ENCODE results near the gene KRTAP5-1. TPM values are rescaled to one million over a fixed set of nuclear protein-coding genes. Genes with fewer than 3 reads are reported as not detected.

Gene KRTAP5-1
- total RNA-seq, 4 donors from 2014 or later = not detected

- TF ChIP-seq, protein P1, sequence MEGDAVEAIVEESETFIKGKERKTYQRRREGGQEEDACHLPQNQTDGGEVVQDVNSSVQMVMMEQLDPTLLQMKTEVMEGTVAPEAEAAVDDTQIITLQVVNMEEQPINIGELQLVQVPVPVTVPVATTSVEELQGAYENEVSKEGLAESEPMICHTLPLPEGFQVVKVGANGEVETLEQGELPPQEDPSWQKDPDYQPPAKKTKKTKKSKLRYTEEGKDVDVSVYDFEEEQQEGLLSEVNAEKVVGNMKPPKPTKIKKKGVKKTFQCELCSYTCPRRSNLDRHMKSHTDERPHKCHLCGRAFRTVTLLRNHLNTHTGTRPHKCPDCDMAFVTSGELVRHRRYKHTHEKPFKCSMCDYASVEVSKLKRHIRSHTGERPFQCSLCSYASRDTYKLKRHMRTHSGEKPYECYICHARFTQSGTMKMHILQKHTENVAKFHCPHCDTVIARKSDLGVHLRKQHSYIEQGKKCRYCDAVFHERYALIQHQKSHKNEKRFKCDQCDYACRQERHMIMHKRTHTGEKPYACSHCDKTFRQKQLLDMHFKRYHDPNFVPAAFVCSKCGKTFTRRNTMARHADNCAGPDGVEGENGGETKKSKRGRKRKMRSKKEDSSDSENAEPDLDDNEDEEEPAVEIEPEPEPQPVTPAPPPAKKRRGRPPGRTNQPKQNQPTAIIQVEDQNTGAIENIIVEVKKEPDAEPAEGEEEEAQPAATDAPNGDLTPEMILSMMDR (IDR thresholded peaks at IDR 0.05; ENCODE audit: low read depth) = no peak
Observed at GRCh38 chr11:1608363-1608762, 23.3 kb upstream of the KRTAP5-1 start, which contains the start of gene KRTAP5-3. Gene KRTAP5-3 (minus strand): TSS chr11:1608463. CDS start chr11:1608385, 78 bp downstream.

- TF ChIP-seq, protein P1 (IDR thresholded peaks at IDR 0.05; ENCODE audit: low read depth) = no peak
Observed at GRCh38 chr11:1604711-1605110, 19.6 kb upstream of the KRTAP5-1 start.

- TF ChIP-seq, protein P1 (IDR thresholded peaks at IDR 0.05; ENCODE audit: low read depth) = no peak
Observed at GRCh38 chr11:1604181-1604580, 19.1 kb upstream of the KRTAP5-1 start.

GRCh38 chr11:1603629-1604028, 18.5 kb upstream of the KRTAP5-1 start:
- TF ChIP-seq, protein P1 (IDR thresholded peaks at IDR 0.05; ENCODE audit: low read depth) = no peak

DNA sequence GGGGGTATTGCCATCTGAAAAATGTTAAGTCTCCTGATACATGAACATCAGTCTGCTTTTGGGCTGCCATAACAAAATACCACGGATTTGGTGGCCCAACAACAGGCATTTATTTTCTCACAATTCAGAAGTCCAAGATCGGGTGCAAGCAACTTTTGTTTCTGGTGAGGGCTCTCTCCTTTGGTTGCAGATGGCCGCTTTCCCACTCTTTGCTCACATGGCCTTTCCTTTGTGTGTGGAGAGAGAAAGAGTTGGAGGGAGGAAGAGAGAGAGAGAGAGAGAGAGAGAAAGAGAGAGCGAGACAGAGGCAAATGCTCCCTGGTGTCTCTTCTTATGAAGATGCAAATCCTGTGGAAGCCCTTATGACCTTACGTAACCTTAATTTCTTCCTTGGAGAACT, 15.5 kb upstream of the KRTAP5-1 start:
- TF ChIP-seq, protein P1 (IDR thresholded peaks at IDR 0.05; ENCODE audit: low read depth) = no peak

DNA sequence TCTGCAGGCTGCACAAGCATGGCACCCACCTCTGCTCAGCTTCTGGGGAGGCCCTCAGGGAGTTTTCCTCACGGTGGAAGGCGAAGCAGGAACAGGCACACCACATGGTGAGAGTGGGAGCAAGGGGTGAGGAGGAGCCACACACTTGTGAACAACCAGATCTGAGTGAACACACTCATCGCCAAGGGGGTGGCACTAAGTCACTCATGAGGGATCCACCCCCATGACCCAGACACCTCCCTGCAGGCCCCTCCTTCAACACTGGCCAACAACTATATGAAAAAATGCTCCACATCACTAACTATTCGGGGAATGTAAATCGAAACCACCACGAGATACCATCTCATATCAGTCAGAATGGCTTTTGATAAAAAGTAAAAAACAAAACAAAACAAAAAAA, 13.7 kb upstream of the KRTAP5-1 start:
- TF ChIP-seq, protein P1 (IDR thresholded peaks at IDR 0.05; ENCODE audit: low read depth) = no peak

DNA sequence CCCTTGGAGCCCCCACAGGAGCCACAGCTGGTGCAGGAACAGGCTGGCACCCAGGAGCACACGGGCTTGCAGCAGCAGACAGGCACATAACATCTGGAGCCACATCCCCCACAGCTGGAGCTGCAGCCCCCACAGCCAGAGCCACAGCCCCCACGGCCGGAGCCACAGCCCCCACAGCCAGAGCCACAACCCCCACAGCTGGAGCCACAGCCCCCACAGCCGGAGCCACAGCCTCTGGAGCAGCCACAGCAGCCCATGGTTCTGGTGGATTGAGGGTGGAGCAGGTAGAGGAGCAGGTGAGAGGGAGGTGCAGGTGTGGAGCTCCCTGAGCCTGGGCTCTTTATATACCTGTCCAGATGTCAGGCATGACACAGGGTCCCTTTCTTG, 12.9 kb upstream of the KRTAP5-1 start, which contains the start of gene KRTAP5-2:
Gene KRTAP5-2 (minus strand): TSS at position 301 of the 387 bp plus-strand sequence. CDS start 44 bp downstream, at position 257.
- TF ChIP-seq, protein P1 (IDR thresholded peaks at IDR 0.05; ENCODE audit: low read depth) = no peak

All from subcutaneous adipose tissue (tissue), 4 donors.